SH-SY5Y (cell line): ENCODE data around the gene IRF3.

ENCODE experiments used
- GATA2 ChIP-seq: IDR thresholded peaks from 2 replicates; pipeline ENCODE4 v1.6.1; 2011; ENCODE audit warnings: mild to moderate bottlenecking, low read depth, low read length
- GATA3 ChIP-seq: IDR thresholded peaks from 2 replicates; pipeline ENCODE4 v1.6.1; 2011; ENCODE audit warnings: low read depth, mild to moderate bottlenecking, low read length, moderate library complexity

DNA sequence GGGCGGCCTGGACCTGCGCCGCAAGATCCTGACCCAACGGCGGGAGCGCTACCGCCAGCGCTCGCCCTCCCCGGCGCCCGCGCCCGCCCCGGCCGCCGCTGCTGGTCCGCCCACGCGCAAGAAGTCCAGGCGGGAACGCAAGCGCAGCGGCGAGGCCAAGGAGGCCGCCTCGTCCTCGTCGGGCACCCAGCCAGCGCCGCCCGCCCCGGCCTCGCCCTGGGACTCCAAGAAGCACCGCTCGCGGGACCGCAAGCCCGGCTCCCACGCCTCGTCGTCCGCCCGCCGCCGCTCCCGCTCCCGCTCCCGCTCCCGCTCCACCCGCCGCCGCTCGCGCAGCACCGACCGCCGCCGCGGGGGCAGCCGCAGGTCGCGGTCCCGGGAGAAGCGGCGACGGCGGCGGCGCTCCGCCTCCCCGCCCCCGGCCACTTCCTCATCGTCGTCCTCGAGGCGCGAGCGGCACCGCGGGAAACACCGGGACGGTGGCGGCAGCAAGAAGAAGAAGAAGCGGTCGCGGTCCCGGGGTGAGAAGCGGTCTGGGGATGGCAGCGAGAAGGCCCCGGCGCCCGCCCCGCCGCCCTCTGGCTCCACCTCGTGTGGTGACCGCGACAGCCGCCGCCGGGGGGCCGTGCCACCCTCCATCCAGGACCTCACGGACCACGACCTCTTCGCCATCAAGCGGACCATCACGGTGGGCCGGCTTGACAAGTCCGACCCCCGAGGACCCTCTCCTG, 13.7 kb downstream of the IRF3 start:
- no peak for TF ChIP-seq GATA3
- no peak for TF ChIP-seq GATA2
